Heart left ventricle (tissue), 16 donors: ENCODE data around the gene RXRA. TPM values are rescaled to one million over a fixed set of nuclear protein-coding genes. Genes with fewer than 3 reads are reported as not detected.

Experiments
- ATAC-seq, 4 donors: fragments of 200-7000 bp; cut with Tn5 transposase; one replicate each; pipeline ENCODE4 v1.9.1; 2020 to 2022; ENCODE audit warnings: moderate library complexity in 4 of 4, mild to moderate bottlenecking in 3 of 4, moderate number of reproducible peaks in 1 of 4
- DNase-seq, 5 donors: peaks; one replicate each; pipeline ENCODE4 v3.0.0-alpha.2; 2020
- H3K27ac ChIP-seq, 12 donors: fragments of 200-600 bp; sonication (generic) in 4 of 12; one replicate each; pipeline versions ENCODE4 v1.5.0 to v1.8.0; 2016 to 2022; ENCODE audit warnings: mild to moderate bottlenecking in 2 of 12
- H3K27me3 ChIP-seq, 9 donors: fragments of 200-600 bp; sonication (generic) in 2 of 9; one replicate each; pipeline versions ENCODE4 v1.5.1 to v1.8.0; 2016 to 2022; ENCODE audit warnings: mild to moderate bottlenecking in 3 of 9
- H3K36me3 ChIP-seq, 9 donors: fragments of 200-600 bp; sonication (generic) in 2 of 9; one replicate each; pipeline versions ENCODE4 v1.5.0 to v1.8.0; 2018 to 2022; ENCODE audit warnings: mild to moderate bottlenecking in 2 of 9
- H3K4me1 ChIP-seq, 12 donors: fragments of 200-600 bp; sonication (generic) in 4 of 12; one replicate each; pipeline versions ENCODE4 v1.5.0 to v1.8.0; 2016 to 2022; ENCODE audit warnings: mild to moderate bottlenecking in 3 of 12
- H3K4me3 ChIP-seq, 12 donors: fragments of 200-600 bp; sonication (generic) in 4 of 12; one replicate each; pipeline versions ENCODE4 v1.5.0 to v1.8.0; 2017 to 2022; ENCODE audit warnings: mild to moderate bottlenecking in 9 of 12, moderate library complexity in 4 of 12
- H3K9me3 ChIP-seq, 12 donors: fragments of 200-600 bp; sonication (generic) in 4 of 12; one replicate each; pipeline versions ENCODE4 v1.5.0 to v1.8.0; 2016 to 2022; ENCODE audit warnings: mild to moderate bottlenecking in 1 of 12
- CTCF ChIP-seq, 12 donors: fragments of 200-600 bp; sonication (generic) in 4 of 12; IDR thresholded peaks; one replicate each; pipeline versions ENCODE4 v1.5.0 to v1.8.0; 2018 to 2022; ENCODE audit warnings: antibody characterized with exemption in 12 of 12, mild to moderate bottlenecking in 5 of 12
- POLR2A ChIP-seq, 2 donors: fragments of 450-650 bp; IDR thresholded peaks; one replicate each; pipeline ENCODE4 v1.6.1; 2017; ENCODE audit warnings: antibody characterized with exemption in 2 of 2, mild to moderate bottlenecking in 2 of 2, moderate library complexity in 2 of 2
- WGBS, 4 donors: extraction: QIAGEN DNeasy Blood & Tissue Kit in 2 of 4; methylation state at CpG; one replicate each; pipeline versions ENCODE4 v1.1.5 to v1.1.7; 2013 to 2018; 5-methylcytosine and 5-hydroxymethylcytosine counted together
- intact Hi-C, 10 donors: fragments of 100-400 bp; cut with DNase I; formaldehyde crosslinking; loops; one replicate each; pipeline versions ENCODE4 v1.11.1 to v1.14.2; 2022
- polyA plus RNA-seq, 2 donors: library from polyadenylated mRNA; stranded (reverse); fragments of 200-250 nt; gene quantifications; one replicate each; pipeline ENCODE4 v1.2.3, GENCODE V29; 2013
- total RNA-seq, 9 donors: library from RNA; depleted of rRNA in 2 of 9; stranded (reverse); fragments of >200 nt in 2 of 9; fragmentation: NEBNext Ultra II Directional in 3 of 9; extraction: Animal tissue kit (Norgen Biotek cat#: 25700) in 3 of 9; gene quantifications; one replicate each; pipeline versions ENCODE4 v1.1.0 to v1.2.4, GENCODE V29; 2016 to 2023
- donor health status: ischemic (EF 13 %, LVEDD 7.1; RV severe dilation, severe dysfunction).
- donor health status: healthy with polysubstance abuse.
- donor health status: DM: no; HTN: yes; CAD: no.
- donor health status: DM: no; HTN: no; CAD: no.
- donor health status: ischemic (EF 25% LVEDD 6.9; RV normal size, moderate dysfunction).
- donor health status: ischemic (EF 25% LVEDD 5.7; RV mildly dilated, moderate dysfunction).
- donor health status: healthy.
- donor health status: DM: yes; HTN: yes; CAD: no.
- donor health status: ischemic (EF 35%, LVEDD 5.7; RV mildly dilated, moderate dysfunction).
- donor health status: nonischemic (EF 11% LVEDD 7.7; RV severe dilation, severe dysfunction).
- donor health status: DM: yes; HTN: yes; CAD: no.
- donor health status: PGD.
- donor health status: ischemic (EF 29% LVEDD 5.4; RV normal size, mild dysfunction).
- donor health status: nonischemic (EF 23%, LVEDD 6.1; RV moderate dilation, normal function).

Gene RXRA
- total and polyA plus RNA-seq, 11 donors, result 45.5 to 87.9 (median 54.9) TPM

- Histone ChIP-seq H3K36me3 (no peaks in the 10 kb centered on the region), H3K27me3 (peaks cover 0 to 5% (median 0%) of the 10 kb centered on the region in 9 donors), H3K4me1 (peaks cover 0 to 16% (median 7%) of the 10 kb centered on the region in 12 donors), H3K4me3 (no peak overlapping the region), H3K27ac (no peak overlapping the region), H3K9me3 (no peaks in the 10 kb centered on the region)
- TF ChIP-seq CTCF (IDR thresholded peaks at IDR 0.05) (no peak), POLR2A (IDR thresholded peaks at IDR 0.05) (no peak)
- intact Hi-C loops, result no loop called here
- ATAC-seq (no peak), DNase-seq (no peak)
- 77 to 81% (median 79%) methylated on average over 16 to 20 of the region's 20 CpGs for WGBS, 4 donors
These were observed 140.8 kb downstream of the RXRA start for GRCh38 chr9:134466869-134467616.

GRCh38 chr9:134468358-134468757 is 142.1 kb downstream of the RXRA start:
- Histone ChIP-seq H3K9me3 (no peaks in the 10 kb centered on the region), H3K27ac (peak overlapping the region in 2 of 12 donors; percentile 22 to 44), H3K4me3 (no peak overlapping the region), H3K4me1 (peaks cover 0 to 20% (median 7%) of the 10 kb centered on the region in 12 donors), H3K27me3 (peaks cover 0 to 4% (median 0%) of the 10 kb centered on the region in 9 donors), H3K36me3 (no peaks in the 10 kb centered on the region)
- DNase-seq (no peak), ATAC-seq (peak in 1 of 4 donors; percentile 15)
- 85 to 95% (median 90%) methylated on average over 2 to 9 of the region's 9 CpGs for WGBS, 4 donors
- TF ChIP-seq POLR2A (IDR thresholded peaks at IDR 0.05), result no peak
- no peak for TF ChIP-seq CTCF (IDR thresholded peaks at IDR 0.05)
- intact Hi-C loops, result no loop called here

- TF ChIP-seq CTCF (IDR thresholded peaks at IDR 0.05) (no peak), POLR2A (IDR thresholded peaks at IDR 0.05) (no peak)
- 46 to 57% (median 54%) methylated on average over 17 to 22 of the region's 22 CpGs for WGBS, 4 donors
- no peaks in the 10 kb centered on the region for H3K36me3 ChIP-seq
- DNase-seq (peak; percentile 37 to 79 (median 63)), ATAC-seq (peak; percentile 51 to 92 (median 74))
- intact Hi-C loops, result no loop called here
- peak overlapping the region in 9 of 12 donors; percentile 22 to 80 (median 44) for H3K27ac ChIP-seq
- no peaks in the 10 kb centered on the region for H3K27me3 ChIP-seq
- no peaks in the 10 kb centered on the region for H3K9me3 ChIP-seq
- peaks cover 0 to 29% (median 12%) of the 10 kb centered on the region in 12 donors for H3K4me1 ChIP-seq
- H3K4me3 ChIP-seq, result no peak overlapping the region
These were observed 143.0 kb downstream of the RXRA start for GRCh38 chr9:134469041-134469875.

GRCh38 chr9:134472256-134472655 is 146.0 kb downstream of the RXRA start:
- intact Hi-C loops, result loop anchor here in 2 of 10 donors (5.0 to 10.0 kb wide), 2 partner anchors 63 to 170 kb away; partner anchors contain the start of gene COL5A1 (in 1 of the 2)
- no peaks in the 10 kb centered on the region for H3K9me3 ChIP-seq
- DNase-seq, result no peak
- no peak overlapping the region for H3K4me3 ChIP-seq
- TF ChIP-seq POLR2A (IDR thresholded peaks at IDR 0.05) (no peak), CTCF (IDR thresholded peaks at IDR 0.05) (no peak)
- H3K36me3 ChIP-seq, result no peaks in the 10 kb centered on the region
- no peak for ATAC-seq
- H3K4me1 ChIP-seq, result peaks cover 0 to 53% (median 27%) of the 10 kb centered on the region in 12 donors
- 98 to 100% (median 99%) methylated on average over 2 to 6 of the region's 6 CpGs for WGBS, 4 donors
- no peak overlapping the region for H3K27ac ChIP-seq
- no peaks in the 10 kb centered on the region for H3K27me3 ChIP-seq
